ENCODE data around the gene ARF3. TPM values are rescaled to one million over a fixed set of nuclear protein-coding genes. Genes with fewer than 3 reads are reported as not detected.
A peak's percentile ranks its signal among the peaks of the same experiment; 100 is the strongest.

ARF3 gene
- total and polyA plus RNA-seq, 12 donors = 30.3 to 90.8 (median 53.8) TPM

GRCh38 chr12:48933664-48934311, 23.5 kb downstream of the ARF3 start:
- Histone ChIP-seq H3K4me1 (no peaks in the 10 kb centered on the region), H3K4me3 (no peak overlapping the region), H3K9me3 (no peaks in the 10 kb centered on the region), H3K27ac (peak overlapping the region in 1 of 10 donors; percentile 50), H3K36me3 (peaks cover 0 to 92% (median 10%) of the 10 kb centered on the region in 9 donors), H3K27me3 (no peaks in the 10 kb centered on the region)
- ATAC-seq (no peak), DNase-seq (no peak)
- WGBS, 2 donors = 87 to 91% methylated on average over 9 of the region's 9 CpGs
- intact Hi-C loops (cut with DNase I) = loop anchor here in 3 of 10 donors (10.0 kb wide), 3 partner anchors 51 to 79 kb away; partner anchors contain the start of genes DDX23 (in 1 of the 3) and RND1 (in 1 of the 3)
- TF ChIP-seq CTCF (IDR thresholded peaks at IDR 0.05) = no peak

- Histone ChIP-seq H3K4me3 (no peak overlapping the region), H3K9me3 (no peaks in the 10 kb centered on the region), H3K4me1 (no peaks in the 10 kb centered on the region), H3K27me3 (no peaks in the 10 kb centered on the region), H3K36me3 (peaks cover 0 to 88% (median 8%) of the 10 kb centered on the region in 9 donors), H3K27ac (peak overlapping the region in 1 of 10 donors; percentile 50)
- ATAC-seq (no peak), DNase-seq (no peak)
- intact Hi-C loops (cut with DNase I) = loop anchor here in 3 of 10 donors (10.0 kb wide), 3 partner anchors 52 to 78 kb away; partner anchors contain the start of genes DDX23 (in 1 of the 3) and RND1 (in 1 of the 3)
- 86 to 88% methylated on average over 2 of the region's 2 CpGs for WGBS, 2 donors
- no peak for TF ChIP-seq CTCF (IDR thresholded peaks at IDR 0.05)
These were observed 24.4 kb downstream of the ARF3 start for GRCh38 chr12:48932878-48933277.

- H3K9me3 ChIP-seq = no peaks in the 10 kb centered on the region
- H3K4me3 ChIP-seq = no peak overlapping the region
- H3K4me1 ChIP-seq = peaks cover 0 to 5% (median 4%) of the 10 kb centered on the region in 9 donors
- DNase-seq (no peak), ATAC-seq (no peak)
- intact Hi-C loops (cut with DNase I) = loop anchor here in 3 of 10 donors (10.0 kb wide), 3 partner anchors 54 to 76 kb away; partner anchors contain the start of genes DDX23 (in 1 of the 3) and RND1 (in 1 of the 3)
- TF ChIP-seq CTCF (IDR thresholded peaks at IDR 0.05) = no peak
- no peaks in the 10 kb centered on the region for H3K27me3 ChIP-seq
- 90 to 92% methylated on average over 4 of the region's 4 CpGs for WGBS, 2 donors
- H3K36me3 ChIP-seq = peaks cover 0 to 76% (median 8%) of the 10 kb centered on the region in 9 donors
- H3K27ac ChIP-seq = no peak overlapping the region
These were observed 26.8 kb downstream of the ARF3 start for GRCh38 chr12:48930475-48930874.

- Histone ChIP-seq H3K4me3 (no peak overlapping the region), H3K36me3 (peaks cover 0 to 67% (median 8%) of the 10 kb centered on the region in 9 donors), H3K27me3 (no peaks in the 10 kb centered on the region), H3K4me1 (peaks cover 0 to 8% (median 4%) of the 10 kb centered on the region in 9 donors), H3K27ac (no peak overlapping the region), H3K9me3 (no peaks in the 10 kb centered on the region)
- ATAC-seq (no peak), DNase-seq (no peak)
- intact Hi-C loops (cut with DNase I) = loop anchor here in 1 of 10 donors (10.0 kb wide), 1 partner anchor 55 kb away; no protein-coding TSS in a partner anchor
- 88 to 91% methylated on average over 1 of the region's 1 CpG for WGBS, 2 donors
- TF ChIP-seq CTCF (IDR thresholded peaks at IDR 0.05) = no peak
These were observed 27.7 kb downstream of the ARF3 start for GRCh38 chr12:48929551-48929950.

Measured in heart right ventricle (tissue), 16 donors.